ENCODE results near the gene CCT8.

CCT8 gene

GRCh38 chr21:29077651-29078090 lies 4.2 kb upstream of the CCT8 start:
- no peak for DNase-seq

GRCh38 chr21:29076731-29077640 lies 3.5 kb upstream of the CCT8 start:
- DNase-seq, result peak in 1 of 2 experiments; percentile 43

- no peak for DNase-seq
Measured at GRCh38 chr21:29075706-29076466, 2.4 kb upstream of the CCT8 start.

GRCh38 chr21:29074783-29075182 lies 1.3 kb upstream of the CCT8 start:
- DNase-seq, result peak; percentile 26 to 44

GRCh38 chr21:29074007-29074376 lies 544 bp upstream of the CCT8 start:
- no peak for DNase-seq

- DNase-seq, result peak; percentile 5 to 27
Measured at GRCh38 chr21:29072873-29073221, 601 bp downstream of the CCT8 start.

GRCh38 chr21:29064850-29065481 lies 8.5 kb downstream of the CCT8 start:
- no peak for DNase-seq

GRCh38 chr21:29056538-29057050 lies 16.9 kb downstream of the CCT8 start:
- no peak for DNase-seq

GRCh38 chr21:29056005-29056404 lies 17.4 kb downstream of the CCT8 start:
- no peak for DNase-seq

- no peak for DNase-seq
Measured at GRCh38 chr21:29055080-29055479, 18.4 kb downstream of the CCT8 start.

- no peak for DNase-seq
Measured at GRCh38 chr21:29053656-29054055, 19.8 kb downstream of the CCT8 start.

- DNase-seq, result no peak
Measured at GRCh38 chr21:29053011-29053553, 20.4 kb downstream of the CCT8 start.

GRCh38 chr21:29052224-29052623 lies 21.2 kb downstream of the CCT8 start:
- DNase-seq, result no peak

- DNase-seq, result no peak
Measured at GRCh38 chr21:29034678-29035077, 38.8 kb downstream of the CCT8 start.

- no peak for DNase-seq
Measured at GRCh38 chr21:29033871-29034270, 39.6 kb downstream of the CCT8 start.

GRCh38 chr21:29033301-29033700 lies 40.1 kb downstream of the CCT8 start:
- no peak for DNase-seq

GRCh38 chr21:29030909-29031308 lies 42.5 kb downstream of the CCT8 start:
- no peak for DNase-seq

- DNase-seq, result no peak
Measured at GRCh38 chr21:29029524-29029923, 43.9 kb downstream of the CCT8 start.

GRCh38 chr21:29025328-29025713 lies 48.1 kb downstream of the CCT8 start:
- DNase-seq, result no peak

- peak; percentile 96 for DNase-seq
Measured at GRCh38 chr21:29024474-29025327, 48.7 kb downstream of the CCT8 start, which contains the start of gene USP16. USP16 (plus strand) TSS chr21:29024668; CDS start chr21:29027914, 3,246 bp downstream.

- DNase-seq, result peak in 1 of 2 experiments; percentile 24
Measured at GRCh38 chr21:29022166-29022565, 51.3 kb downstream of the CCT8 start.

- DNase-seq, result peak in 1 of 2 experiments; percentile 27
Measured at GRCh38 chr21:29018540-29018939, 54.9 kb downstream of the CCT8 start.

All from Kasumi-1 (cell line).